Muscle layer of duodenum (tissue), 2 donors: ENCODE data around the gene KRTAP12-4.
"Not testable (repeated sequence)": the region's sequence is repeated elsewhere in the genome, so short reads cannot be mapped to it uniquely, and the experiment has no call there.

Source experiments
- H3K27ac ChIP-seq: one replicate; pipeline ENCODE4 v1.7.0; 2013; ENCODE audit warnings: mild to moderate bottlenecking, low read length
- H3K27me3 ChIP-seq: one replicate; pipeline ENCODE4 v1.7.0; 2013; ENCODE audit warnings: low read depth, mild to moderate bottlenecking, control low read depth, low read length
- H3K36me3 ChIP-seq, 2 donors: one replicate each; pipeline ENCODE4 v1.7.0; 2013; ENCODE audit warnings: low read length in 2 of 2, control low read depth in 1 of 2, mild to moderate bottlenecking in 1 of 2; ENCODE audit not compliant: insufficient read depth in 2 of 2, control insufficient read depth in 1 of 2
- H3K4me1 ChIP-seq, 2 donors: one replicate each; pipeline ENCODE4 v1.7.0; 2013; ENCODE audit warnings: low read length in 2 of 2, mild to moderate bottlenecking in 2 of 2, control low read depth in 1 of 2, moderate library complexity in 1 of 2; ENCODE audit not compliant: insufficient read depth in 2 of 2, control insufficient read depth in 1 of 2
- H3K4me3 ChIP-seq, 2 donors: one replicate each; pipeline ENCODE4 v1.7.0; 2013; ENCODE audit warnings: low read length in 2 of 2, low read depth in 1 of 2, mild to moderate bottlenecking in 1 of 2
- H3K9me3 ChIP-seq, 2 donors: one replicate each; pipeline ENCODE4 v1.7.0; 2013; ENCODE audit warnings: low read length in 2 of 2, control low read depth in 1 of 2, mild to moderate bottlenecking in 1 of 2; ENCODE audit not compliant: control insufficient read depth in 1 of 2
- donor health status: healthy.

The KRTAP12-4 gene

DNA sequence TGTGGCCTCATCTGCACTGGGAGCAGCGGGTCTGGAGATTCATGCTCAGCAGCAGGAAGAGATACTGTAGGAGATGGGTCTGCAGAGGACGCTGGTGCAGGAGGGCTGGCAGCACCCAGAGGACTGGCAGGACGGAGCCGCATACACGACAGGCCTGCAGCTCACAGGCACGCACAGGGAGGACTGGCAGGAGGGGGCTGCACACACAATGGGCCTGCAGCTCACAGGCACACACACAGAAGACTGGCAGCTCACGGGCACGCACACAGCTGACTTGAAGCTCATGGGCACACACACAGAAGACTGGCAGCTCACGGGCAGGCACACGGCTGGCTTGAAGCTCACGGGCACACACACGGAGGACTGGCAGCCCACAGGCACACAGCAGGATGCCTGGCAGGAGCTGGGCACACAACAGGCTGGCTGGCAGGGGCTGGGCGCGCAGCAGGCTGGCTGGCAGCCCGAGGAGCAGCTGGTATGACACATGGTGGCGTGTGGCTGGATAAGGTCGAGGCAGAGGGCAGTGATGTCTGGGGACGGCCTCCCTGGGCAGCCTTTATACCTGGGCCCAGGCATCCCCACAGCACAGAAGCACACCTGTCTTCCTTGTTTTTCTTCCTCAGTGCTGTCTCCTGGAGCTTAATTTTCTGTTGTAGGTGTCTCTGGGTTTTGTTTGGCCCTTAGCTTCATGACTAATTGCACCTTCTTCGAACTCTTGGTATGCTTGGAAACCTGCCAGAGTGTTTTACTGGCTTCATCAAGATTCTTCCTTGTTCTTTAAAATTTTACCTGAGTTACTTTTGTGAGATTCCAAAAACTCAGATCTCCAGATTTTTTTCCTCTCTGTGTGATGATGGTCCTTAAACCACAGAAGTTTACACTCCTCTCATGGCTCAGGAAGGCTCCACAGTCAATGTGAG, 12.2 kb upstream of the KRTAP12-4 start, which contains the start of gene KRTAP12-2:
Gene KRTAP12-2, minus strand, starts transcription at position 527 of the 920 bp plus-strand sequence. Its CDS starts 41 bp downstream, at position 486.
- H3K27ac ChIP-seq = no peak within 1 kb of the TSS

DNA sequence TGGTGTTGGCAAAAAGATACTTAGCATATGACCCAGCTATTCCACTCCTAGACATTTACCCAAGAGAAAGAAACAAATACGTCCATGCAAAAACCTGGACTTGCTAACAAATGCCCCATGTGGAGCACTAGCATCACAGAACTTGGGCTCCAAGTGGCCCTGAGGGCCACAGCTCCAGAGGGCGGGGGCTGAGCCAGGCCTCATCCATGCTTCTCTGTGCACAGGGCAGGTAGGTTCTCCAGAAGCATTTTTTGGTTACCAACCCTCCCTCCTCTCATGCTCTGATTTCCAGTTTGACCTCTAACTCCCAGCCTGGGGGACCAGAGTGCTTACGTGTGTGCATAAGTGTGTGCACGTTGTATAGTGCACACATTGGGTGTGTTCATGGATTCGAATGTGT, 10.2 kb upstream of the KRTAP12-4 start:
- H3K4me3 ChIP-seq = no peak overlapping the region
- H3K27me3 ChIP-seq = no peaks in the 10 kb centered on the region
- H3K4me1 ChIP-seq = no peaks in the 10 kb centered on the region
- H3K36me3 ChIP-seq = no peaks in the 10 kb centered on the region
- H3K27ac ChIP-seq = no peak overlapping the region
- H3K9me3 ChIP-seq = peaks cover 0 to 2% of the 10 kb centered on the region in 2 donors

More for the DNA sequence above, 12.2 kb upstream of the KRTAP12-4 start, which contains the start of gene KRTAP12-2:
- Histone ChIP-seq H3K36me3 (no peaks in the 10 kb centered on the region), H3K4me3 (no peak within 1 kb of the TSS), H3K27me3 (no peaks in the 10 kb centered on the region), H3K9me3 (peaks cover 0 to 3% of the 10 kb centered on the region in 2 donors), H3K4me1 (no peaks in the 10 kb centered on the region)

DNA sequence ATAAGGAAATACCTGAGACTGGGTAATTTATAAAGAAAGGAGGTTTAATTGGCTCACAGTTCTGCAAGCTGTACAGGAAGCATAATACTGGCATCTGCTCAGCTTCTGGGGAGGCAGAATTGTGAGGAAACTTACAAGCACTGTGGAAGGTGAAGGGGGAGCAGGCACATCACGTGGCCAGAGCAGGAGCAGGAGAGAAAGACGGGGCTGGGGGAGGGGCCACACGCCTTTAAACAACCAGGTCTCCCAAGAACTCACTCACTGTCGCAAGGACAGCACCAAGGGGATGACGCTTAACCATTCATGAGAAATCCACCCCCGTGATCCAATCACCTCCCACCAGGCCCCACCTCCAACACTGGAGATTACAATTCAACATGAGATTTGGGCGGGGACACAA, 7.1 kb upstream of the KRTAP12-4 start:
- H3K27me3 ChIP-seq, H3K36me3 ChIP-seq, H3K4me1 ChIP-seq, H3K27ac ChIP-seq, H3K9me3 ChIP-seq, H3K4me3 ChIP-seq: not testable (repeated sequence)

DNA sequence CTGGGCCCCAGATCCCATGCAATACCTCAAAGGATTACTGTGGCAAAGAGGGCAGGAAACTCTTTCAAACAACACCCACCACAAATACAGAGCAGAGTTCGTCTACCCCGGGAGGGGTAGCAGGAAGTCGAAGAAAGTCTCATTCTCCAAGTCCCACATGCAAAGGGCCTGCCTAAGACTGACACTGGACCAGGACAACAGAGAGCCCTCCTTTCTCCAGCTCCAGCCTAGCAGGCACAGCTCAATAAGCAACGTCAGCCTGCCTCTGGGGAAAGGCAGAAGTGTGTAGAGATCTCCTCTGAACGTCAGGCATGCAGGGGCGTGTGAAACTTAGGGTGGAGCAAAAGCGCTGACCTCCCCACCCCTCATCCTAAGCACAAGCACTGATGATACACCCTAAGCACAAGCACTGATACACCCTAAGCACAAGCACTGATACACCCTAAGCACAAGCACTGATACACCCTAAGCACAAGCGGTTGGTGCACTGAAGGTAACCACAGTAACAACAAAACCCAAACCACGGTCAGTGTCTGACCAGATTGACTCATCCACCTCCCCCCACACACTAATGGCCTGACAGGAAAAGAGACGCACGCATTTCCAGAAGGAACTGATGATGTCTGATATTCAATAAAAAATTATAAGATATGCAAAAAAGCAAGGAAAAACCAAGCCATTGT, 4.6 kb upstream of the KRTAP12-4 start:
- no peak overlapping the region for H3K4me3 ChIP-seq
- peaks cover 0 to 18% of the 10 kb centered on the region in 2 donors for H3K9me3 ChIP-seq
- H3K4me1 ChIP-seq = no peaks in the 10 kb centered on the region
- H3K27ac ChIP-seq = no peak overlapping the region
- no peaks in the 10 kb centered on the region for H3K27me3 ChIP-seq
- no peaks in the 10 kb centered on the region for H3K36me3 ChIP-seq

DNA sequence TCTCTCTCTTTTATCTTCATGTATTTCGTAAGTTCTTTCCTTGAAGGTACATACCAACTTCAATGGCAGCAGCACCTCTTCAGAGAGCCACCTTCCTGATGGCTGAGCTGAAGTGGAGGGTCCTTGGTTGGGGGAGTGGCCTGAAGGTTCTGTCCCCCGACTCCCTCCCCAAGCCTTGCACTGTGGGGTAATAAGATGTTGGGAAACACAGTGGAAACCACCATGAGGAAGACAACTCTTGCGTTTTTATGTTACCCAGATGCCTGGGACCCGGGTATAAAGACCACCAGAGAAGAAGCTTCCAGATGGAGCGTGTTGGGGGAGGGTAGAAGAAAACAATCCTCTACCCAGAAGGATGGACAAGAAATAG, 4.1 kb upstream of the KRTAP12-4 start:
- Histone ChIP-seq H3K4me1 (no peaks in the 10 kb centered on the region), H3K27ac (no peak overlapping the region), H3K27me3 (no peaks in the 10 kb centered on the region), H3K9me3 (peaks cover 0 to 18% of the 10 kb centered on the region in 2 donors), H3K36me3 (no peaks in the 10 kb centered on the region), H3K4me3 (no peak overlapping the region)

DNA sequence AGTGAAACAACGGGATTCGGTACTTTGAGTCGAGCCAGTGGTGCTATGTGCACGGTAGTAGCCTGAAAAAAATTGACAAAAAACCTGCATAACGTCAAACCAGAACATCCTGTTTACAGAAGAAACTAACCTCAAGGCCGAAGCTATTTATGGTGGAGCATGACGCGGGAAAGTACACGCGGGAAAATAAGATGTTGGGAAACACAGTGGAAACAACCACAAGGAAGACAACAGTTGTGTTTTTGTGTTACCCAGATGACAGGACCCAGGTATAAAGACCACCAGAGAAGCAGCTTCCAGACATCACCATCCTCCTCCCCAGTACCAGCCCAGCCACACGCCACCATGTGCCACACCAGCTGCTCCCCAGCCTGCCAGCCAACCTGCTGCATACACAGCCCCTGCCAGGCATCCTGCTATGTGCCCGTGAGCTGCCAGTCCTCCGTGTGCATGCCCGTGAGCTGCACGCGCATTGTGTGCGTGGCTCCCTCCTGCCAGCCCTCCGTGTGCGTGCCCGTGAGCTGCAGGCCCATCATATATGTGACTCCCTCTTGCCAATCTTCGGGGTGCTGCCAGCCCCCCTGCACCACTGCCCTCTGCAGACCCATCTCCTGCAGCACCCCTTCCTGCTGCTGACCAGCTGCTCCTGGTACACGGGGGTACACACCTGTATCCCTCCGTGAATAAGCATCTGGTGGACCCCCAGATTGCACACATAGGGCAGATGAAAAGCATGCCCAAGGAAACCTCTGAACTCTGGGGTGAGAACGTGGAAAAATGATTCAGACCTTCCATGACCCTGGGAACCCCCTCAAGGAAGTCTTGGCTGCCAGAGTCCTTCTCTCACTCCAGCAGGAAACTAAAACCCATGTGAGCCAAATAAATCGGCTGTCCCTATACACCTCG, 3.4 kb upstream of the KRTAP12-4 start, which contains the start of gene KRTAP12-3:
Gene KRTAP12-3, plus strand, starts transcription at position 298 of the 906 bp plus-strand sequence. Its CDS starts 48 bp downstream, at position 346.
- Histone ChIP-seq H3K27me3 (no peaks in the 10 kb centered on the region), H3K36me3 (no peaks in the 10 kb centered on the region), H3K4me3 (no peak within 1 kb of the TSS), H3K4me1 (no peaks in the 10 kb centered on the region), H3K9me3 (peaks cover 0 to 20% of the 10 kb centered on the region in 2 donors), H3K27ac (no peak within 1 kb of the TSS)

DNA sequence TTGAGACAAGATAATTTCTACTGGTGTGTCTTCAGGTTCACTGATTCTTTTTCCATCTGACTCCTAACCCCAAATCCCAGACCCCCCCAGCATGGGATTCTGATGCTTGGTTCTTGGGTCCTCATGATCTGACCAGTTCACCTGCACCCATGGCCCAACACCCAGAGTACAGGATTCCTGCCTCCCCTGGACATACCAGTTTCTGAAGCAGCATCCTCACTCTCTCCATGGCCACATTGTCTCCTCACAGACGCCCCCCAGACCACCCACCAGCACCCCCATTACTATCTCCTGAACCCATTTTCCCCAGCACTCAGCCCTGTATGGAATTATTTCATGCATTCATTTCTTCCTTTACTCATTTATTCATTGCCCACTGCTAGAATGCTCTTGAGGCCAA, 2.4 kb upstream of the KRTAP12-4 start:
- Histone ChIP-seq H3K27me3 (no peaks in the 10 kb centered on the region), H3K9me3 (peaks cover 0 to 20% of the 10 kb centered on the region in 2 donors), H3K27ac (no peak overlapping the region), H3K4me3 (no peak overlapping the region), H3K36me3 (no peaks in the 10 kb centered on the region), H3K4me1 (no peaks in the 10 kb centered on the region)

DNA sequence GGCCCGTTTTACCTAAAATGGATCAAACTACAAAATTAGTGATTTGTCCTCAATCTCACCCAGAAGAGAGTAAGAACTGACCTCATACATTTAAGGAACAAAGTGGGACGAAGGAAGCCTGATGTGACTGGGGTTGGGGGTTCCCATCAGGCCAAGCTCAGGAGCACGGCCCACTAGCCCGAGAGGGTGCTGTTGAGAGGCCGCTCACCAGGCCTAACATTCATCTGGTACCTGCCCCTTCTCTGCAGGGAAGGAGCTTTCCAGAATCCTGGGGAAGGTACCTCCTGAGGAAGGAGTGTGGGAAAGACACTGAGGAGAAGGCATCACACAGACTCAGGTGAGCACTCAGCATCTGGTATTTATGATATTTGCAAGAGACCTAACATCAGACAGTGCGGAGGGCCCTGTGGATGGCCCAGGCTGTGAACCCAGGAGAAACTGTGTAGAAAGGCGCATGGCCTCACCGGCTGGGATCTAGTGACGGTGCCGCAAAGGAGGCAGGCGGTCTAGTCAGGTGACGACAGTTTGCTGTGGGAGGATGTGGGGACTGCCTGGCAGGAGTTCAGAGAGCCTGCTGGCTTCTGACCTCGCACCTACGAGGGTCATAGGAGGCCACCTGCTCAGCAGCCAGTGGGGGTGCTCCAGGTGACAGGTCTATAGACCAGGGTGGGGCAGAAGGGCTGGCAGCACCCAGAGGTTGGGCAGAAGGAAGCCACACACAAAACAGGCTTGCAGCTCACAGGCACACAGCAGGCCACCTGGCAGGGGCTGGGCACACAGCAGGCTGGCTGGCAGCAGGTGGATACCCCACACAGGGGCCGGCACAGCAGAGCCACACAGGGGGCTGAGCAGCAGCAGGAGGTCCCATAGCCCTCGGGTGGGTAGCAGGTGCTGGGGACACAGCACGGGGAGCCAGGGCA, 543 bp downstream of the KRTAP12-4 start:
- H3K9me3 ChIP-seq = peaks cover 0 to 19% of the 10 kb centered on the region in 2 donors
- no peaks in the 10 kb centered on the region for H3K4me1 ChIP-seq
- H3K27me3 ChIP-seq = no peaks in the 10 kb centered on the region
- H3K4me3 ChIP-seq = no peak overlapping the region
- H3K27ac ChIP-seq = no peak overlapping the region
- no peaks in the 10 kb centered on the region for H3K36me3 ChIP-seq

DNA sequence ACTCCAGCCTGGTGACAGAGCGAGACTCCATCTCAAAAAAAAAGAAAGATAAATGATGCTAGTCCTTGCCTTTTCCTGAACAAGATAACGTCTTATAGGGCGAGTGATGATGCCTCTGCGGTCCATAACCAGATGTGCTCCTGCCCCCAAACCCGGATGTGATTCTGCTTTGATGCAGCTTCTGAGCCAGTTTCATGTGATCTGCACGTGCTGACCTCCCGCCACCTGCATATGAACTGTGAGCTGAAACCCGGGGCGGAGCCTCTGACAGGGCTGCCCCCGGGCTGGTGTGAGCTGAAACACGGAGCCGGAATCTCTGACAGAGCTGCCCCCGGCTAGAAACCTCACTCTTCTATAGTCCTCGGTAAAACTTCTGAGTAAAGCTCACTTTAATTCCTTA, 1.3 kb downstream of the KRTAP12-4 start:
- Histone ChIP-seq H3K4me3 (no peak overlapping the region), H3K36me3 (no peaks in the 10 kb centered on the region), H3K4me1 (no peaks in the 10 kb centered on the region), H3K27ac (no peak overlapping the region), H3K9me3 (peaks cover 0 to 19% of the 10 kb centered on the region in 2 donors), H3K27me3 (no peaks in the 10 kb centered on the region)

DNA sequence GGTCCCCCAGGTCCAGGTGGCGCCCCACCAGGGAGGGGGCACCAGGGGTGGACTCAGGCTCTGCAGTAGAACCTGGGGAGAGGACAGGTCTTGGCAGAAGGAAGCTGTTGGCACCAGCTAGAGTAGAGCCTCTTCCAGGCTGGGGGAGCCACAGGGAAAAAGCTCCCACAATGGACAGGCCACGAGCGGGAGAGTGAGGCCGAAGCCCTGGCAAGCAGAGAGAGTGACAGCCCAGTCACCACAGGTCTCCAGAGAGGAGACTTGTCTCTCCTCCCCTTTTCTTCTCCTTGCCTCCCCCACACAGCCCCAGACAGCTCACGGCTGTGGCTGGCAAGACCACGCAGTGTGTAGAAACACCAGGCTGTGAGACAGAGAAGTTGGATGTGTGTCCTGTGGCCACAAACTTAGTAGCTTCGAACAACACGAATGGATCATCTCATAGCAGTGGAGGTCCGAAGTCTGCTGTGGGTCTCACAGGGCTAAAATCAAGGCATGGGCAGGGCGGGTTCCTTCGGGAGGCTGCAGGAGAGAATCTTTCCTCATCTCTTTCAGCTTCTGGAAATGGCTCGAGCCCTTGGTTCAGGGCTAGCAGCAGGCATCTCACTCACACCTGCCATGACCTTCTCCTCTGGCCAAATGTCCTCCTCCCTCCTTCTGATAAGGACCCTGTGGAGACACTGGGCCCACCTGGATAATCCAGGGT, 3.3 kb downstream of the KRTAP12-4 start:
- H3K9me3 ChIP-seq = peaks cover 0 to 9% of the 10 kb centered on the region in 2 donors
- no peak overlapping the region for H3K4me3 ChIP-seq
- no peak overlapping the region for H3K27ac ChIP-seq
- no peaks in the 10 kb centered on the region for H3K36me3 ChIP-seq
- no peaks in the 10 kb centered on the region for H3K4me1 ChIP-seq
- H3K27me3 ChIP-seq = no peaks in the 10 kb centered on the region
